ENCODE measurements around the gene BSPRY.
"Not testable (repeated sequence)": the region's sequence is repeated elsewhere in the genome, so short reads cannot be mapped to it uniquely, and the experiment has no call there.

The BSPRY gene

DNA sequence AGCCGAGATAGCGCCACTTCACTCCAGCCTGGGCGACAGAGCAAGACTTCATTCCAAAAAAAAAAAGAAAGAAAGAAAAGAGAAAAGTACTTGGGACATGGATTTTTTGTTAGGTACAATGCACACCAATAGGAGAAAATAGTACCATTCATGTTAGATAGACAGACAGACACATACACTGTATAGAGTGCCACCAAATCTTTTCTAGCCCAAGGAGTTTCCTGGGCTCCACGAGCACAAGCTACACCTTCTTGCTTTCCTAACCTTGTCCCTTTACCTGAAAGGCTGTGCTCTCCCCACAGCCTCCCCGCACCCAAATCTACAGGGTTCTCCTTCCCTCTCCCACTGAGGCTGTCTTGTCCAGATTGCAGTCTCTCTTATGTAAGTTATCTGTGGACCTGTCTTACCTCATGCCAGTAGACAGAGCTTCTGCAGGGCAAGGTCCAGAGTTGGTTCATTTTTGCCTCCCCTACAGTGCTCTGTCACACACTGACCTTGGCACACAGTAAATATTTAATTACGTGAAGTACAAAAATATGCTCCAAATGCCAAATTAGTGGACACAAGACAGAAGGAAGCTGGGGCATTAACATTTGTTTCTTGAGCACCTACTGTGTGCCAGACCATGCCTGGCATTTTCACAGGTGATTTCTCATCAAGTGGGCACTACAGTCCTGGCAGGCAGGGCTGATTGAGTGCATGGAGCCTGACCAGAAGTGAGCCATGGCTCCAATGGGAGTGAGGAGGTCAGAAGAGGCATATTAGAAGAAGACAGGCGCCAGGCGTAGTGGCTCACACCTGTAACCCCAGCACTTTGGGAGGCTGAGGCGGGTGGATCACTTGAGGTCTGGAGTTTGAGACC is 45.9 kb downstream of the BSPRY start:
- no peak for DNase-seq (ENCODE audit: low spot score)

DNA sequence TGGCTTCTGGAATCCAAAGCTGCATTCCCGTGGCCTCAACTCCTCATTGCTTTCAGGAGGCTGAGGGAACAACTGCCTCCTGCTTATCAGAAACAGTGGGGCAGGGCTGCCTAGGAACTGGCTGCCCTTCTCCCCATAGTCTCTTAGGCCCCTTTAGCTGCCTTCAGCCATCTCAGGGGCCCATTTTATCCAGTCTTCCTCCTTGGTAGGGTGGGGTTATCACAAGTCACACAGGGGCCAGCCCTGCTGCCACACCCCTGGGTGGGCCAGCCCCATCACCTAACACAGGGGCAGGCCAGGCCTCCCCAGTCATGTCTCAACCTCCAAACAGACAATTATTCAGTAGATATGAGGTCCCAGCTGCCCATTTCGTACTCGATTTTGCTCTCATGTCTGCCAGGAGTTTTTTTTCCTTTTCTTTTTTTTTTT is 47.9 kb downstream of the BSPRY start:
- no peak for DNase-seq (ENCODE audit: low spot score)

DNA sequence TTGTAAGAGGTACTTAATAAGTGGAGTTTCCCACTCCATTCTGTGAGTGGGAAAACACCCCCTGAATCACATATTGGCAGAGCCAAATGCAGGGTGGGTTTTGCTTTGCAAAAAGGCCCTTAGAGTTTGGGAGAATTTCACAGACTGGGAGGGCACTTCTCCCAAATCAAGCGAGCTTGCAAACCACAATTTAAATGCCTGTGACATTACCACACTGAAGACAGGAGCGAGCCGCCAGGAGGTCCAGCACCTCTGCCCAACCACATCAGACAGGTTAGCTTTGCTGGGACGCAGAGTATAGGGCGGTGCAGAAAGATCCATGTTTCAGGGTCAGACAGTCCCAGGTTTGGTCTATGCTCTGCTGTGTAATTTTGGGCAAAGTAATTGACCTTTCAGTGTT is 49.5 kb downstream of the BSPRY start:
- DNase-seq (ENCODE audit: low spot score), result no peak

DNA sequence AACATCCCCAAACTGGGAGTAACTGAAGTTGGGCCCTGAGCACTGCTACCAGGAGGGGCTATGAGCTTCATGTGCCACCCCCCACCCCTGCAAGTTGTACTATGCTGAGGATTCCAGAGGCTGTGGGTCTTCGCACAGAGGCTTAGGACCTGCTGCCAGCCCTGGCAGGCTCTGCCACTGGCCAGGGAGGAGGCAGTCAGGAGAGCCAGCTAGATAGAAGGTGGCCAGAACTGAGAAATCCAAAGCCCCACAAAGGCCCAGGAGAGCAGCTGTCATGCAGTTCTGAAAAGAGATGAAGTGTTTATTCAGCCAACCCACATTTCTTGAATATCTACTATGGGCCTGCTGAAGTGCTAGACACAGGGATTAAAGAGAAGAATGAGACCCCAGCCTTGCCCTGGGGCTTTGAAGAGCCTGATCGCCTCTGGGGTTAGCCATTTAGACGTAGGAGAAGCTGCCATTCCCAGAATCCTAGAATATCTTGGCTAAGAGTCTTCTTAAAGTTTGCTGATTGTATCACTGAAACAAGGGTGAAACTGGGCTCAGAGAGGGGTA is 50.4 kb downstream of the BSPRY start:
- DNase-seq (ENCODE audit: low spot score), result no peak

DNA sequence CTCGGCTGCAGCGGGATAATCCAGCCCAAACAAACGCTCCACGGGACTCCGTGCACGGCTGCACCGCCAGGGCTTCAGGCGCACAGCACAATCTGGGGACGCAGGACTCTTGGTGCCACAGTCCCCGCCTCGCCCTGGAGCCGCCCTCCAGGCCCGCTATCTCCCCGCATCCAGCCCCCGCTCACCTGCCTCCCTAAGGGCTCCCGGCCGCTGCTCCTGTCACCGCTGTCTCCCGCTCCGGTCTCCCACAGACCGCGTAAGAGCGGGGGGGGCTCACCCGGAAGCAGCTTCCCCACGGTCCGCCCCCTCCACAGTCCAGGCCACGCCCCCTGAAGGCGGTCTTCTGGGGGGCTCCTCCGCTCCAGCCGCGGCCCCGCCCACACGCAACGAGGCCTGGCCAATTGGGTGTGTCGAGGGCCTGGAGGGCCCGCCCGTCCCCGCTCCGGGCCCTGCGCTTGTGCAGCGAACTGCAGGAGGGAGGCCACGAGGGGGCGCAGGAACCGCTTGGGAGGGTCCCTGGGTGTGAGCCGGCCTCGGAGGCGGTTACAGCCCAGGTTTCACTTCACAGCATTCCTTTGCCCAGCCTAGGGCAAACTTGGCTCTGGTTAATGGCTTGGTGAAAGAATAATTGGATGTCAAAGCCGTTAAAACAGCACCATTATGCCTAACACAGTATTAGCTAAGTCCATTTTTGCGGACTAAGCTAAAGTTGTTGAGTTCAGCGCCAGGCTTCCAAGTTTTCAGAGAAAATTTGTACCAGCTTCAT is 51.9 kb downstream of the BSPRY start, which contains the start of gene ALAD:
Gene ALAD, minus strand, starts transcription at position 258 of the 766 bp plus-strand sequence. CDS start 7,725 bp downstream, outside the sequence.
- DNase-seq (ENCODE audit: low spot score), result peak; percentile 99

DNA sequence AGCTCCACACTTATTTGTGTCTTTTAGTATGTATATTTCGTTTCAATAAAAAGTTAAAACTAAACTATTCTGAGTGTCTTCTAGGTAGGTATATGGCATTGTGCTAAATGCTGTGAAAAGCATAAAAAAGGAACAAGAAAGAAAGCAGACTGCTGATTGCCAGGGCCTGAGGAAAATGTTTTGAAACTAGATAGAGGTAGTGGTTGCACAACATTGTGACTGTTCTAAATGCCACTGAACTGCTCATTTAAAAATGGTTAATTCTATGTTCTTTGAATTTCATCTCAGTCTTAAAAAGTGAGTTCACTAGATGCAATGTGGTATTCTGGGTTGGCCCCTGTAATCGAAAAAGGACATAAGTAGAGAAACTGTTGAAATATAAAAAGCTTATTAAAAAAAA is 54.3 kb downstream of the BSPRY start:
- DNase-seq (ENCODE audit: low spot score), result no peak

DNA sequence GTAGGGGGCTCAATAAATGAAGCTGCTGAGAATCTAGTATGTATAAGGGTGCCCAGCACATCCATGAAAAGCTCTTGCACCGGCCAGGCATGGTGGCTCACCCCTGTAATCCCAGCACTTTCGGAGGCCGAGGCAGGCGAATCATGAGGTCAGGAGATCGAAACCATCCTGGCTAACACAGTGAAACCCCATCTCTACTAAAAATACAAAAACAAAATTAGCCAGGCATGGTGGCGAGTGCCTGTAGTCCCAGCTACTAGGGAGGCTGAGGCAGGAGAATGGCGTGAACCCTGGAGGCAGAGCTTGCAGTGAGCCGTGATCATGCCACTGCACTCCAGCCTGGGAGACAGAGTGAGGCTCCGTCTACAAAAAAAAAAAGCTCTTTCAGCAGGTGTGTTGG is 57.0 kb downstream of the BSPRY start:
- DNase-seq (ENCODE audit: low spot score), result not testable (repeated sequence)

DNA sequence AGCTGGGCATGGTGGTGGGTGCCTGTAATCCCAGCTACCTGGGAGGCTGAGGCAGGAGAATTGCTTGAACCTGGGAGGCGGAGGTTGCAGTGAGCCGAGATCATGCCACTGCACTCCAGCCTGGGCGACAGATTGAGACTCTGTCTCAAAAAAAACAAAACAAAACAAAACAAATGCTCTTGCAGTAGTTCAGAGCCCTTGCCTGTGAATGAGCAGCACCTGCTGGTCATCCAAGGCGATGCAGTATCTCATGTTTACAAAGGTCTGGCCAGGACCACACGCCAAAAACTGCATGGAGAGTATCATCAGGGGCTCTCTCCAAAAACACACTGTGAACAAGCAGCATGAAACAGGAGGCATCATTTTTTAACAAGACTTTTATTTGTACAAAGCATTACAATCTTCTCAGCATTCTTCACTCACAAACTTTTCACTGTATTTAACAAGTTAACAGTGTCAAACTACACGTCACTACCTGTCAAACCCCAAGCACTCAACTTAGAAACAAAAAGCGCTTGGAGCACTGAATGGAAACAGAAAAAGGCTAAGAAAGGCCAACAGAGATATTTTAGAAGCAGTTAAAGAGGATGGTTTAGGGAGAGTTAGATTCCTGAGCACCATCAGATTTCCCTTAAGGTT is 57.7 kb downstream of the BSPRY start:
- DNase-seq (ENCODE audit: low spot score), result peak; percentile 76

DNA sequence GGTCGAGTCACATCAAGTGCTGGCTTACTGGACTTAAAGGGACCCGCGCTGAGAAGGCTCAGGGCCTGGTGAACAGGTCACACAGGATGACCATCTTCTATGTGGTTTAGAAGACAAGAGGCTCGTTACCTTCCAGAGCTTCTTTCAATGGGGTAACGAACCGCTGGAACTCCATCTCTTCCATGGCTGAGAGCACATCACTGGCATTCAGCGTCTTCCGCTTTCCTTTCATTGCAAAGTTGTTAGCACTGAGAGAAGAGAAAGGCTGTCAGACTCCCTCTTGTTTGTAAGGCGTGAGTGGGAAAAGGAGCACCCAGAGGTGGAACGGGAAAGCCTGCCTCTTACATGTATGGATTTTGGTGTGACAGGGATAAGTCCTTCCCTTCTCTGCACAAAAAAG is 60.1 kb downstream of the BSPRY start:
- DNase-seq (ENCODE audit: low spot score), result no peak

DNA sequence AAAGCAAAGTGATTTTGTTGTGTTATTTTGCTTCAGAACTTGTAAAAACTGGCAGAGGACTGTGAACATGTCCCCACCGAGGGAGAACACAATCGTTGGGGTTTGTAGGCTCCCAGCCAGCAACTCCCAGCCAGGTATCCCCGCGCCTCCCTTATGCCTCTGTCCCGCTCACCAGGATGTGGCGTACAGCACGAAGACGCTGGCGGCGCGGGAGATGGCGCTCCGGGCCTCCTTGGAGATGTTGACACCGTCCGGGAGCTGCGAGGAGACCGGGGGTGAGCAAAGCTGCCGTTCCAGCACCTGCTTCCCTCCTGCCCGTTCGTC is 60.5 kb downstream of the BSPRY start:
- no peak for DNase-seq (ENCODE audit: low spot score)

DNA sequence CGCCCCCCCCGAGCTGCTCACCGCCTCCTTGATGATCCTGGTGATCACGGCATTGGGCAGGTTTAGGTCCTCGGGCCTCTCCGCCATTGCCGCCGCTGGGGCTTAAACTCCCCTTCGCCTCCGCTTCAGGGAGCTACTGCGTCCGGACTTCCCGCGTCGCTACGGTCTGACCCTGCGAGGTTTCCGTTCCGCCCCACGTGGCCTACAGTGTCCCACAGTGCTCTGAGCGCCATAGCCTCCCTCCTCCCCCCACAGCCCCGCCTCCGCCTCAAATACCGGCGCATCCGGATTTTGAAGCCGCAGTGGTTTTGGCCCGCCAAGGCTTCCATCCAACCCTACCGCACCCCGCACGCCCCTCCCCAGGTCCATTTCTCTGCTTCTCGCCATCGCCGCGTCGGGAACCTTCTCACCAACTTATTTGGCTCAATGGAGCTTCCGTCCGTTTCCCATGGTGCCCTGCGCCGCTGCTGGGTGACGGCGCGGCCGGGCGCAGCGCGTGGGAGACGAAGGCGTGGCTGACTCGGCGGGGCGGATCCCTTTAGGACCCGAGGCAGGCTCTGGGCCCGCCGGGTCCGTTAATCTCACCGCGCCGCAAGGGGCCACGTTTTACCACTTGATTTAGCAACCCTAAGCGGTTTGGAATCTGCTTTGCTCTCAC is 61.0 kb downstream of the BSPRY start, which contains the start of the genes C9orf43 and POLE3:
Gene C9orf43, plus strand, starts transcription at position 541 of the 658 bp plus-strand sequence. CDS start 2,747 bp downstream, outside the sequence.
Gene POLE3, minus strand, starts transcription at position 469 of the 658 bp plus-strand sequence. Its CDS starts 382 bp downstream, at position 87.
- DNase-seq (ENCODE audit: low spot score), result peak; percentile 97

DNA sequence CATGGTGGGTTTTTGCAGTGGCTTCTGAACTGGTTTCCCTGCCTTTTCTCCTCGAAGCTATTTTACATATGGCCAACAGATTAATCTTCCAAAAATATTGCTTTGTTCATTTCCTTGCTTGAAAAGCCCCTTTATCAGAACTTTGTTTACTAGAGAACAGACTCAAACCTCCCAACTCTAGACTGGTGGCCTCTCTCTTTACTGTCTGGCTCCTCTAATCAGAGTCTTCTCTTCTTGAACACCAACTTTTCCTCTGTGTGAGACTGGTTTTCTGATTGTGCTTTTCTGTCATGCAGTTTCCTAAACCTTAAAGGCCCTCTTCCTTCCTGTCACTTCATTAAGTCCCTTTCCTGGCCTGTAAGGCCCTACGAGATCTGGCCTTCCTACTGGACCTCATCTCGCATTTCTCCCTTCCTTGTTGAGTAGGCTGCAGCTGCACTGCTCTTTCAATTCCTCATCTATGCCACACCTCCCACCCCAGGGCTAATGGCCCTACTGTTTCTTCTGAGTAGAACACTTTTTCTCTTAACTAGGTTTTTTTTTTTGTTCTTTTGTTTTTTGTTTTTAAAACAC is 66.9 kb downstream of the BSPRY start:
- no peak for DNase-seq (ENCODE audit: low spot score)

DNA sequence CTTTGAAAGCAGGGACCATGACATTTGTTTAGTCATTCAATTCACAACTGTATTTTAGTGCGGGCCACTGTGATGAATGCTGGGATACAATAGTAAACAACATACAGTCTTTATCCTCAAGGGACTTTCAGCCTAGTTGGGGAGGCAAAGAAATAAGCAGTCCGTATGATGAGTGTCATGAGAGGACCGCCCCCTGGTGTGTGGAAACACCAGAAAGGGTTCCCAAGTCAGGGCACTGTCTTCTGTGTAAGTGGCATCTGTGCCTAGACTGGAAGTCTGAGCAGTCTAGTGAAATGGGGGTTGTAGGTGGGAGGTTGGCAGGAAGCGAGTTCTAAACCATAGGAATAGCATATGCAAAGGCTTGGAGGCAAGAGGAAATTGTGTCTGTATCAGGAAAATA is 68.0 kb downstream of the BSPRY start:
- no peak for DNase-seq (ENCODE audit: low spot score)

Data from AG20443 (cell line).